Activated CD4-positive, alpha-beta memory T cell treated with anti-CD3 and anti-CD28 coated beads, Interleukin-2, amount 10 ng/mL, durations not matched to agents 7 days and 5 days (primary cell): Measurements from ENCODE around the gene EXPH5. TPM values are rescaled to one million over a fixed set of nuclear protein-coding genes. Genes with fewer than 3 reads are reported as not detected.

Source experiments
- CTCF ChIA-PET: fragments of 350-600 bp; sonication (Branson Sonifier 250); formaldehyde crosslinking; loops from one replicate; lab custom pipeline; 2021; ENCODE audit warnings: antibody characterized with exemption, inconsistent platforms; lab: Charles Lee
- POLR2A ChIA-PET: fragments of 350-600 bp; sonication (Branson Sonifier 250); formaldehyde crosslinking; loops from one replicate; lab custom pipeline; 2021; ENCODE audit warnings: antibody characterized with exemption; lab: Charles Lee
- DNase-seq: peaks from one replicate; pipeline ENCODE4 v3.0.0-alpha.2; 2020
- H3K27ac Mint-ChIP-seq: one replicate; pipeline ENCODE4 v1.8.0; 2021; ENCODE audit warnings: mild to moderate bottlenecking, mixed read lengths
- H3K27me3 Mint-ChIP-seq: one replicate; pipeline ENCODE4 v1.8.0; 2021; ENCODE audit warnings: mixed read lengths
- H3K36me3 Mint-ChIP-seq: one replicate; pipeline ENCODE4 v1.8.0; 2021; ENCODE audit warnings: low read depth, mixed read lengths
- H3K4me1 Mint-ChIP-seq: one replicate; pipeline ENCODE4 v1.8.0; 2021; ENCODE audit warnings: mixed read lengths
- H3K4me3 Mint-ChIP-seq: one replicate; pipeline ENCODE4 v1.8.0; 2021; ENCODE audit warnings: mild to moderate bottlenecking, mixed read lengths
- H3K9me3 Mint-ChIP-seq: one replicate; pipeline ENCODE4 v1.8.0; 2021; ENCODE audit warnings: mixed read lengths
- total RNA-seq, 2 experiments: library from RNA; stranded (reverse); gene quantifications; one replicate each; pipeline ENCODE4 v1.2.3, GENCODE V29; 2021

Gene EXPH5
- total RNA-seq, 2 experiments from 2014 or later = 0.55 to 1.0 TPM

DNA sequence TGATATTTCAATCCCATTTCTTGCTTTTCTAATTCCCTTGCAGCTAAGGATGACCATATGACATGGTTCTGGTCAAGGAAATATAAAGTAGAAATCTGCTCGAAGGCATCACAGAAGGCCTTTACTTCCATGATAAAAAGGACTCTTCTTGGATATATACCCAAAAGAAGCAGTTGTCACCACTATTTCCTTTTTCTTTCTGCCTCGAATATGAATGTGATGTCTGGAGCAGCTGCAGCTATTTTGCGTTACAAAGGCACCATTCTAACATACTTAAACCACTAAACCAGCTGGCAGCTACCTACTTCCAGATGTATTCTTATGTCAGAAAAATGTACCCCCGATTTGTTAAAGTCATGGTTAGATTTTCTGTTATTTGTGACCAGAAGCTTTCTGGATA is 18.9 kb downstream of the EXPH5 start:
- H3K27ac Mint-ChIP-seq = no peak overlapping the region
- POLR2A ChIA-PET = no interaction called here
- no peak overlapping the region for H3K4me3 Mint-ChIP-seq
- H3K4me1 Mint-ChIP-seq = peaks cover 3% of the 10 kb centered on the region
- CTCF ChIA-PET = no interaction called here
- H3K27me3 Mint-ChIP-seq = peaks cover 14% of the 10 kb centered on the region
- no peak for DNase-seq
- H3K9me3 Mint-ChIP-seq = no peaks in the 10 kb centered on the region
- H3K36me3 Mint-ChIP-seq = no peaks in the 10 kb centered on the region

DNA sequence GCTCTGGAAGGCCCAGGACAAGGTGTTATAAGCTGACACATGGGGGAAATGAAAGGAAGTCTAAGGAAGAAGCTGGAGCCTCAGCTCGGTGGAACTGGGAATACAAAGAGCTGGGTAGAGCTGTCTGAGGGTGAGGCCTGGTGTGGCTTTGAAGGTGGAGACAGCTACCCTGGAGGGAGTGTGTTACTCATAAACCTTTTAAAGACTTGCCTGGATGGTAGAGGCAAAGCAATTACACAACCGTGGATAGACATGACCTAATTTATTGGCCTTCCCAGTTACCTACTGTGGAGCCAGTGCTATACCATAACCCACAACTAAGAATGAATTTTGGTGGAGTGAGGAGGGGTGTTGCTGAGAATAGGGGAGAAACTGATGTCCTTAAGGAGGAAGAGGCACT is 22.6 kb downstream of the EXPH5 start:
- POLR2A ChIA-PET = no interaction called here
- DNase-seq = no peak
- Mint-ChIP-seq H3K27me3 (no peaks in the 10 kb centered on the region), H3K36me3 (no peaks in the 10 kb centered on the region), H3K4me3 (no peak overlapping the region), H3K27ac (no peak overlapping the region), H3K4me1 (peaks cover 3% of the 10 kb centered on the region), H3K9me3 (no peaks in the 10 kb centered on the region)
- CTCF ChIA-PET = no interaction called here

- ChIA-PET CTCF (no interaction called here), POLR2A (no interaction called here)
- Mint-ChIP-seq H3K4me3 (no peak overlapping the region), H3K36me3 (no peaks in the 10 kb centered on the region), H3K4me1 (peaks cover 3% of the 10 kb centered on the region), H3K9me3 (no peaks in the 10 kb centered on the region), H3K27me3 (no peaks in the 10 kb centered on the region), H3K27ac (no peak overlapping the region)
- DNase-seq = no peak
These were observed 23.7 kb downstream of the EXPH5 start for GRCh38 chr11:108569896-108570295.

DNA sequence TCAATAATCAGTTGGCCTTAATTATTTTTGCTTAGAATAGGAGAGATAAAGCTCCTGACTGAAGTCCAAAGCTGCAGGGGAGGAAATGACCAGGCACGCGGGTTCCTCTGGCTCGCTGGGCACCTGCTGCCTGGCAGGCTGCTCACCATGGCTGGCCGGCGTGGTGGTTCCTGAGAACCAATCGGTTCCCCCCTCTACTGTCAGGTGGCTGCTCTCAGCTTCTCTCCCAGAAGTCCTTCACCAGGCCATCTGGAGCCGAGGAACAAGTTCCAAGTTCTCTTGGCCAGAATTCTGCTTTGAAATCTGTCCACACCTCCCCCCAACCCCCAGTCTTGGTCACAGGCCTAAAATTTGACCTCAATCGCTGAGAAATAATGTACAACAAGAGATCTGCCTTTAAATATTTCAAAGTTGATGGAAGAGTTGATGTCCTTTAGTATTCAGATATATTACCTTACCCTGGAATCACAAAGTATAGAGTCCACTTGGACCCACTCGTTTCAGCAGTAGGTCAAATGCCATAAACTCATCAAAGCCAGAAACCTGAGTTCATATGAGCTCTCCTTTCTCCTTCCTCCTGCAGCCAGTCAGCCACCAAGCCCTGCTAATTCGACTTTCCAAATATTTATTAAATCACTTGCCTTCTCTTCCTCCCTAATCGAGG is 25.2 kb downstream of the EXPH5 start:
- CTCF ChIA-PET = no interaction called here
- Mint-ChIP-seq H3K27ac (no peak overlapping the region), H3K27me3 (no peaks in the 10 kb centered on the region), H3K4me1 (peaks cover 3% of the 10 kb centered on the region), H3K9me3 (no peaks in the 10 kb centered on the region), H3K4me3 (no peak overlapping the region), H3K36me3 (no peaks in the 10 kb centered on the region)
- POLR2A ChIA-PET = no interaction called here
- DNase-seq = no peak

GRCh38 chr11:108565653-108566052 is 27.9 kb downstream of the EXPH5 start:
- no peaks in the 10 kb centered on the region for H3K36me3 Mint-ChIP-seq
- H3K4me3 Mint-ChIP-seq = no peak overlapping the region
- no peaks in the 10 kb centered on the region for H3K4me1 Mint-ChIP-seq
- no peak overlapping the region for H3K27ac Mint-ChIP-seq
- H3K9me3 Mint-ChIP-seq = no peaks in the 10 kb centered on the region
- ChIA-PET POLR2A (no interaction called here), CTCF (interaction anchor here (0.6 kb wide), 1 partner anchor 18 kb away, joined by 3 read pairs; no protein-coding TSS in a partner anchor)
- DNase-seq = no peak
- H3K27me3 Mint-ChIP-seq = no peaks in the 10 kb centered on the region

DNA sequence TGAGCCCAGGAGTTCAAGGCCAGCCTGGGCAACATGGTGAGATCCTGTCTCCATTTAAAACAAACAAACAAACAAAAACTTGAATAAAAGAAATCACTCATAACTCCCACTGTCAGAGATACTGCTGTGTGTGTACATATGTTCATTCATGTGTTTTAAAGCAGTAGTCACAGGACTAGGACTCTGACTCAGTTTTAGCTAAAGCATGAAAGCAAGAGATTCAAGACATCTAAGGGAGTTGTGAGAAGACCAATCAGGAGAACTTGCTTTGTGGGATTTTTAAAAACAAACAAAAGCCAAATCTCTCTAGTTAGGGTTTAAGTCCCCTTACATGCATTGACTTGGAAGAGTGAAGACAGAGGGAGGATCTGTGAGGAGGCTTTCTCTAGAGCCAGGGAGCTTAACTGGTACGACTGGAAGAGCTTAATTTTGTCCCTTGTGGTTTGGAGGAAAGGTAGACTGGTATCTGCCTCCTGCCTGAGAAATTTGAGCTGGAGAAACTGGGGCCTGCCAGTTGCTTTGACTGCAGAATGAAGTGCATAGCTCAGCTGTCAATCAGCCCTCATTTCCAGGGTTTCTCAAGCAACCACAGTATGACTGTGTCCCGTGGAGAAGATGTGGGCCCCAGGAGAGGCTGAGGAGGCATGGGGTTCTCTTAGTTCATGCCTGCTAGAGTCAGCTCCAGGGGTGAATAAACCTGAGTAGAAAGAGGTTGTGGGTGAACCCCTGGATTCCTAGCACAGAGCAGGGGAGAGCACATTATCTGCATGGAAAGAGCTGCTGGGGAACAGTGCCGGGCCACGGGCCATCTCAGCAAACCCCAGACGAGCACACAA is 30.6 kb downstream of the EXPH5 start:
- H3K4me3 Mint-ChIP-seq = no peak overlapping the region
- peaks cover 2% of the 10 kb centered on the region for H3K4me1 Mint-ChIP-seq
- H3K27me3 Mint-ChIP-seq = no peaks in the 10 kb centered on the region
- no peak overlapping the region for H3K27ac Mint-ChIP-seq
- DNase-seq = no peak
- CTCF ChIA-PET = no interaction called here
- H3K9me3 Mint-ChIP-seq = no peaks in the 10 kb centered on the region
- no peaks in the 10 kb centered on the region for H3K36me3 Mint-ChIP-seq
- POLR2A ChIA-PET = no interaction called here

- POLR2A ChIA-PET = no interaction called here
- Mint-ChIP-seq H3K4me1 (peaks cover 2% of the 10 kb centered on the region), H3K36me3 (no peaks in the 10 kb centered on the region), H3K4me3 (no peak overlapping the region), H3K27me3 (no peaks in the 10 kb centered on the region), H3K27ac (no peak overlapping the region), H3K9me3 (no peaks in the 10 kb centered on the region)
- no peak for DNase-seq
- CTCF ChIA-PET = no interaction called here
These were observed 32.0 kb downstream of the EXPH5 start for GRCh38 chr11:108561535-108561991.

DNA sequence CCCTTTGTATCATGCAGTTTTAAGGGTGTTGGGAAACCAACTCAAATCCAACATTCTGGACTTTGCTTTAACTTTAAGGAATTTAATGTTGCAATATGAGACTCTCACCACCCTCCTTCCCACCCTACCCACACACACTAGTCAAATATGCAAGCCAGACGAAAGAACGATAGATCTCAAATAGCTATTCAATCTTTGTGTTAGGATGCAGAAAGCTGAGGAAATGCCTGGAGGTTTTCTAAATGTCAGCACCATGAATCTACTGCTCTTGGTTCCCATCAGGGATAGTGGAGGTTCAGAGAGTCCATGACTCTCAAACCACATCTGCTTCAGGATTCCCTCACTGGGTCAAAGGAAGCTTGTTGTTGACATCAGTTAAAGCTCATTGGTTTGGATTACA is 33.7 kb downstream of the EXPH5 start:
- Mint-ChIP-seq H3K27me3 (no peaks in the 10 kb centered on the region), H3K4me3 (no peak overlapping the region), H3K4me1 (peaks cover 2% of the 10 kb centered on the region), H3K9me3 (no peaks in the 10 kb centered on the region), H3K27ac (no peak overlapping the region), H3K36me3 (no peaks in the 10 kb centered on the region)
- DNase-seq = no peak
- POLR2A ChIA-PET = no interaction called here
- CTCF ChIA-PET = no interaction called here

DNA sequence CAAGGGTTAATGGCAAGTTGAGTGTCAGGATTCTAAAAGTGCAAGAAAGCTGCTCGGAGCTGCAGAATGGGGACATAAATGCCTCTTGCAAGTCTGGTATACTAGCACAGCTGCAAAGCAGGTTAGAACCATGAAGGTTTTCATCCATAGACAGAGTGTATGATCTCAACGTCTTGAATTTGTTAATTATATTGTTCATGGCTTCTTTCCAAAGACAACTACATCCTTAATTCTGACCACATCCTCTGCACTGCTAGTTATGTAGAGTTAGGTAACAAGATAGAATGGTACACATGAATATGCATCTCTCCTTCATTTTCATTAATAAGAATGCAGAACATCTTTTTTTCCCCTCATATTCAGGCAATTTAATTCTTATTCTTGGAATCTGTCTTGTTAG is 34.2 kb downstream of the EXPH5 start:
- ChIA-PET POLR2A (no interaction called here), CTCF (no interaction called here)
- H3K27me3 Mint-ChIP-seq = no peaks in the 10 kb centered on the region
- no peaks in the 10 kb centered on the region for H3K36me3 Mint-ChIP-seq
- H3K9me3 Mint-ChIP-seq = no peaks in the 10 kb centered on the region
- no peak for DNase-seq
- H3K4me1 Mint-ChIP-seq = peaks cover 2% of the 10 kb centered on the region
- no peak overlapping the region for H3K4me3 Mint-ChIP-seq
- H3K27ac Mint-ChIP-seq = no peak overlapping the region

DNA sequence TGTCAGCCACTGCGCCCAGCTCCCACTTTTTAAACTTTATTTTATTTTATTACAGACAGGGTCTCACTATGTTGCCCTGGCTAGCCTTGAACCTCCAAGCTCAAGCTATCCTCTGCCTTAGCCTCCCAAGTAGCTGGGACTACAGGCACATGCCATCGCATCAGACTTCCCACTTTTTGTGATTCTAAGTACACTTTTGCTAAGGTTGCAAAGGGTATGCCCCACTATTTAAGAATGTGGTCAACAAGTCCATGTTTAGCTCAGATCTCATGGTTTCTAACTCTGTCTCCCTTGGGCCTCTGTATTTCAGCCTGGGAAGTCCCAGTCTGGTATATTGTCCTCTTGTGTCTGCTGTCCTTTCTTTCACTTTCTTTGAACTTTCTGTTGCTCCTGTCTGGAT is 35.3 kb downstream of the EXPH5 start:
- no peaks in the 10 kb centered on the region for H3K27me3 Mint-ChIP-seq
- no peak overlapping the region for H3K4me3 Mint-ChIP-seq
- H3K9me3 Mint-ChIP-seq = no peaks in the 10 kb centered on the region
- DNase-seq = no peak
- CTCF ChIA-PET = no interaction called here
- H3K27ac Mint-ChIP-seq = no peak overlapping the region
- H3K36me3 Mint-ChIP-seq = no peaks in the 10 kb centered on the region
- peaks cover 2% of the 10 kb centered on the region for H3K4me1 Mint-ChIP-seq
- POLR2A ChIA-PET = interaction anchor here (0.6 kb wide), 1 partner anchor 523 kb away, joined by 3 read pairs; no protein-coding TSS in a partner anchor

DNA sequence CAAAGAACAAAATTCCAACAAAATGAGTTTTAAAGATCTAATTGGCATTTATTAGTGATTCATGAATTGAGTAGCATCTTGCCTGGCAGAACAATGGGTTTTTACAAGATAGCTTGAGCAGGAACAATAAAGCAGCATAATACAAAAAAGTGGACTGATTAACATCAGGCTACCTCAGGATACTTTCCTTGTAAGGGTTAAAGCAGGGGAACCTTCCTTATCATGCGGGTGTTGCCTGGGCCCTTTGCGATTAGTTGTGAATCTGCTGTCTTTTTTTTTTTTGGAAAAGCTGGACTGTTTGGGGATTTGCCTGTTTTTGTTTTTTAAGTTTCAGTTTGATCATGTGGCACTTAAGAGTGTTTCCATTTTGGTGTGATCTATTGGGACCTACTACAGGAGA is 37.5 kb downstream of the EXPH5 start:
- Mint-ChIP-seq H3K4me1 (peaks cover 2% of the 10 kb centered on the region), H3K27ac (no peak overlapping the region), H3K27me3 (no peaks in the 10 kb centered on the region), H3K4me3 (no peak overlapping the region), H3K36me3 (no peaks in the 10 kb centered on the region), H3K9me3 (no peaks in the 10 kb centered on the region)
- CTCF ChIA-PET = no interaction called here
- no peak for DNase-seq
- POLR2A ChIA-PET = no interaction called here

GRCh38 chr11:108551651-108552462 is 41.7 kb downstream of the EXPH5 start:
- H3K4me3 Mint-ChIP-seq = no peak overlapping the region
- DNase-seq = no peak

DNA sequence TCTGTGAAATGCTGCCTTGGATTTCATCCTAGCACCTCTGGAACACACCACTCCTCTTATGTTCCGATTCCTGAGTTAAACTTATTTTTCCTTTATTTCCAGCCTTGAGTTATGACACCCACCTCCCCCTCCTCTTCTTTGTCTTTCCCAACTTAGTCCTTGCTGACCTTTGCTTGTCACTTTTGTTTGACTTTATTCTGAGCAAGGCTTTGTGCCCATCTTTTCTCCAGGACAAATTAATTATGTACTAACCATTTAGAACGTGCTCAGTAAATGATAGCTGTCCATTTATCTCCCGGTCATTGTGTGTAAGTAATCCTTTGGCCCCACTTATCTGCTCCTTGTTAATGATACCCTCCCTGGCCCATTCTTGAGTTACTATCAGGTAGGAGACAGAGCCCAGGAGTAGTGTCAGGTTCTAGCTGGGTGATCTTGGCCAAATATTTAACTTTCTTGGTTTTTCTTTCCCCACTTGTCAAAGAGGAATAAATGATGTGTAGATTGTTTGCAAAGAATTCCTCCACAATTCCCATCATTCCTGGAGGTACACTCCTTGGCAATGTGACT is 44.2 kb downstream of the EXPH5 start:
- H3K36me3 Mint-ChIP-seq = no peaks in the 10 kb centered on the region
- CTCF ChIA-PET = no interaction called here
- no peaks in the 10 kb centered on the region for H3K9me3 Mint-ChIP-seq
- no peak overlapping the region for H3K27ac Mint-ChIP-seq
- POLR2A ChIA-PET = no interaction called here
- H3K4me3 Mint-ChIP-seq = no peak overlapping the region
- DNase-seq = no peak
- no peaks in the 10 kb centered on the region for H3K4me1 Mint-ChIP-seq
- no peaks in the 10 kb centered on the region for H3K27me3 Mint-ChIP-seq

More at GRCh38 chr11:108551651-108552462, 41.7 kb downstream of the EXPH5 start:
- Mint-ChIP-seq H3K9me3 (no peaks in the 10 kb centered on the region), H3K4me1 (no peaks in the 10 kb centered on the region), H3K27me3 (no peaks in the 10 kb centered on the region), H3K36me3 (no peaks in the 10 kb centered on the region), H3K27ac (no peak overlapping the region)
- ChIA-PET CTCF (no interaction called here), POLR2A (no interaction called here)
